Measurements from ENCODE around the gene IFT81. TPM values are rescaled to one million over a fixed set of nuclear protein-coding genes. Genes with fewer than 3 reads are reported as not detected.

The IFT81 gene
- total and polyA plus RNA-seq, 2 experiments from 2014 or later, result 17.5 to 22.3 TPM

DNA sequence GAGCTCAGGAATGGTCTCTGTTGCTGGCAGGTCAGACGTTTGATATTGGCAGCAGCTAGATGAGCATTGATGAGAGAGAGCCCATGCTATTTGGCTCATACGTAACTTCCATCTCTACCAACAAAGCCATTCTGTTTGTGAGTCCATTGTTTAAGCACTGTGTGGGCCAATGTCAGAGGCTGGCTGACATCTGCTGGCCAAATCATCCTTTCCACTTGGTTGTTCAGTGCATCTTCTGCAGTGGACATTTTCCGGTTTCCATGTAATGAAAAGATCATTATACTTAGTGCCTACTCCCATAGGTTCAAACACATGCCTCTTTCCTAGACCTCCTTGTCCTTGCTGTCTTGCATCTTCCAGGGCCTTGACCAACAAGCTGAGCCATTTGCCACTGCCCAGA is 59.2 kb downstream of the IFT81 start:
- Histone ChIP-seq H3K9me2 (ENCODE audit: insufficient read depth) (0 out of 2 replicates have a peak, but pooled peaks cover 4% of the 10 kb centered on the region), H3K36me3 (ENCODE audit: insufficient read depth) (peaks cover 5% of the 10 kb centered on the region; the same call in 1 of the 2 replicates), H3K4me3 (no peak overlapping the region), H3K27ac (ENCODE audit: low read depth) (no peak overlapping the region), H3K27me3 (ENCODE audit: insufficient read depth) (no peaks in the 10 kb centered on the region), H4K20me1 (replicated peaks; ENCODE audit: insufficient read depth) (no peaks in the 10 kb centered on the region), H3K4me1 (ENCODE audit: insufficient read depth) (no peaks in the 10 kb centered on the region), H3K4me2 (no peak overlapping the region), H2AFZ (no peak overlapping the region), H3F3A (replicated peaks; ENCODE audit: low read depth) (no peaks in the 10 kb centered on the region), H3K79me2 (replicated peaks; ENCODE audit: insufficient read depth) (no peaks in the 10 kb centered on the region)
- Mint-ChIP-seq H3K27me3 (ENCODE audit: insufficient read depth, low read depth, poor library complexity) (peaks cover 2% of the 10 kb centered on the region), H3K9me3 (peaks cover 18% of the 10 kb centered on the region), H3K36me3 (ENCODE audit: low read depth) (peaks cover 29% of the 10 kb centered on the region), H3K4me1 (no peaks in the 10 kb centered on the region), H3K4me3 (no peak overlapping the region), H3K27ac (no peak overlapping the region)
- TF ChIP-seq, protein P1, sequence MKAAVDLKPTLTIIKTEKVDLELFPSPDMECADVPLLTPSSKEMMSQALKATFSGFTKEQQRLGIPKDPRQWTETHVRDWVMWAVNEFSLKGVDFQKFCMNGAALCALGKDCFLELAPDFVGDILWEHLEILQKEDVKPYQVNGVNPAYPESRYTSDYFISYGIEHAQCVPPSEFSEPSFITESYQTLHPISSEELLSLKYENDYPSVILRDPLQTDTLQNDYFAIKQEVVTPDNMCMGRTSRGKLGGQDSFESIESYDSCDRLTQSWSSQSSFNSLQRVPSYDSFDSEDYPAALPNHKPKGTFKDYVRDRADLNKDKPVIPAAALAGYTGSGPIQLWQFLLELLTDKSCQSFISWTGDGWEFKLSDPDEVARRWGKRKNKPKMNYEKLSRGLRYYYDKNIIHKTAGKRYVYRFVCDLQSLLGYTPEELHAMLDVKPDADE (IDR thresholded peaks at IDR 0.05), result no peak
- TF ChIP-seq, protein P2, sequence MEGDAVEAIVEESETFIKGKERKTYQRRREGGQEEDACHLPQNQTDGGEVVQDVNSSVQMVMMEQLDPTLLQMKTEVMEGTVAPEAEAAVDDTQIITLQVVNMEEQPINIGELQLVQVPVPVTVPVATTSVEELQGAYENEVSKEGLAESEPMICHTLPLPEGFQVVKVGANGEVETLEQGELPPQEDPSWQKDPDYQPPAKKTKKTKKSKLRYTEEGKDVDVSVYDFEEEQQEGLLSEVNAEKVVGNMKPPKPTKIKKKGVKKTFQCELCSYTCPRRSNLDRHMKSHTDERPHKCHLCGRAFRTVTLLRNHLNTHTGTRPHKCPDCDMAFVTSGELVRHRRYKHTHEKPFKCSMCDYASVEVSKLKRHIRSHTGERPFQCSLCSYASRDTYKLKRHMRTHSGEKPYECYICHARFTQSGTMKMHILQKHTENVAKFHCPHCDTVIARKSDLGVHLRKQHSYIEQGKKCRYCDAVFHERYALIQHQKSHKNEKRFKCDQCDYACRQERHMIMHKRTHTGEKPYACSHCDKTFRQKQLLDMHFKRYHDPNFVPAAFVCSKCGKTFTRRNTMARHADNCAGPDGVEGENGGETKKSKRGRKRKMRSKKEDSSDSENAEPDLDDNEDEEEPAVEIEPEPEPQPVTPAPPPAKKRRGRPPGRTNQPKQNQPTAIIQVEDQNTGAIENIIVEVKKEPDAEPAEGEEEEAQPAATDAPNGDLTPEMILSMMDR (conservative IDR thresholded peaks at IDR 0.05; ENCODE audit: low read depth in 2 of 2), result 0 out of 4 replicates have a peak, but pooled peaks of 1 of the 2 experiments have one; percentile 19
- no peak for DNase-seq (ENCODE audit: low spot score)
- no peak for ATAC-seq

DNA sequence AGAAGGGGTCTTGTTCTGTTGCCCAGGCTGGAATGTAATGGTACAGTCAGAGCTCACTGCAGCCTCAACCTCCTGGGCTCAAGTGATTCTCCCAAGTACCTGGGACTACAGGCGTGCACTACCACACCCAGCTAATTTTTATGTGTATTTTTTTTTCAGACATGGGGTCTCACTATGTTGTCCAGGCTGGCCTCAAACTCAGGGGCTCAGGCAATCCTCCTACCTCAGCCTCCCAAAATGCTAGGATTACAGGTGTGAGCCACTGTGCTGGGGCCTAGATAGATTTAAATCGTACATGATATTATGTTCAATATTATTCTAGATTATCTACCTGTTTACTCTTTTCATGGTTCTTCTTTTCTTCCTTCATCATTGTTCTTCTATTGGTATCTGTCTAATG is 61.5 kb downstream of the IFT81 start:
- no peak overlapping the region for H3K4me3 Mint-ChIP-seq
- H3K9me3 Mint-ChIP-seq, result peaks cover 18% of the 10 kb centered on the region
- H4K20me1 ChIP-seq (replicated peaks; ENCODE audit: insufficient read depth), result no peaks in the 10 kb centered on the region; the same call in 1 of the 2 replicates
- H3K9me2 ChIP-seq (ENCODE audit: insufficient read depth), result no peaks in the 10 kb centered on the region
- no peaks in the 10 kb centered on the region for H3K27me3 Mint-ChIP-seq (ENCODE audit: insufficient read depth, low read depth, poor library complexity)
- no peaks in the 10 kb centered on the region for H3K79me2 ChIP-seq (replicated peaks; ENCODE audit: insufficient read depth)
- H2AFZ ChIP-seq, result no peak overlapping the region
- TF ChIP-seq, protein P2 (conservative IDR thresholded peaks at IDR 0.05; ENCODE audit: low read depth in 2 of 2), result no peak
- no peak for TF ChIP-seq STAT1 (IDR thresholded peaks at IDR 0.05; ENCODE audit: unreplicated experiment)
- H3K36me3 Mint-ChIP-seq (ENCODE audit: low read depth), result peaks cover 29% of the 10 kb centered on the region
- H3K4me3 ChIP-seq, result no peak overlapping the region
- H3K4me1 Mint-ChIP-seq, result no peaks in the 10 kb centered on the region
- no peak overlapping the region for H3K4me2 ChIP-seq
- DNase-seq (ENCODE audit: low spot score) (no peak), ATAC-seq (no peak)
- no peak overlapping the region for H3K27ac Mint-ChIP-seq
- H3F3A ChIP-seq (replicated peaks; ENCODE audit: low read depth), result no peaks in the 10 kb centered on the region
- peaks cover 5% of the 10 kb centered on the region; the same call in 1 of the 2 replicates for H3K36me3 ChIP-seq (ENCODE audit: insufficient read depth)
- H3K27me3 ChIP-seq (ENCODE audit: insufficient read depth), result no peaks in the 10 kb centered on the region
- no peaks in the 10 kb centered on the region for H3K4me1 ChIP-seq (ENCODE audit: insufficient read depth)
- H3K27ac ChIP-seq (ENCODE audit: low read depth), result no peak overlapping the region

DNA sequence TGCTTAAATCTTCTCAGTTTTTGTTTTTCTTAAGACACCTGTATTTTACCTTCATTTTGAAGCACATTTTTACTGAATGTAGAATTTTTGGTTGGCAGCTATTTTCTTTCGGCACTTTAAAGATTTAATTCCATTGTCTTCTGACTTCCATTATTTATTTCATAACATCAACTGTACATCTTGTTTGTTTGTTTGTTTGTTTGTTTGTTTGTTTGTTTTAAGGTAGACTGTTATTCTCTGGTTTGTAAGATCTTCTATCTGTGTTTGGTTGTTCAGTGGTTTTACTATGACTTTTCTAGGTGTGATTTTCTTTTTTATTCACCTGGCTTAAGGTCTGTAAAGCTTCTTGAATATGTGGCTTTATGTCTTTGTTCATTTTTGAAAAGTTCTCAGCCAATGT is 61.9 kb downstream of the IFT81 start:
- peaks cover 5% of the 10 kb centered on the region; the same call in 1 of the 2 replicates for H3K36me3 ChIP-seq (ENCODE audit: insufficient read depth)
- TF ChIP-seq EZH2 (IDR thresholded peaks at IDR 0.05; ENCODE audit: low read depth, unreplicated experiment), result no peak
- TF ChIP-seq POLR2AphosphoS5 (IDR thresholded peaks at IDR 0.05; ENCODE audit: low read depth), result no peak
- TF ChIP-seq CREB1 (CRISPR knock-in tag; IDR thresholded peaks at IDR 0.05; ENCODE audit: low read depth), result no peak
- TF ChIP-seq, protein P2 (conservative IDR thresholded peaks at IDR 0.05; ENCODE audit: low read depth in 2 of 2), result no peak
- no peak for TF ChIP-seq ZNF331 (CRISPR knock-in tag; IDR thresholded peaks at IDR 0.05; ENCODE audit: low read depth)
- no peak for TF ChIP-seq STAT1 (IDR thresholded peaks at IDR 0.05; ENCODE audit: unreplicated experiment)
- TF ChIP-seq NANOG (IDR thresholded peaks at IDR 0.05; ENCODE audit: borderline replicate concordance), result no peak

More for the DNA sequence above, 61.9 kb downstream of the IFT81 start:
- Histone ChIP-seq H3K27ac (ENCODE audit: low read depth) (no peak overlapping the region), H3F3A (replicated peaks; ENCODE audit: low read depth) (no peaks in the 10 kb centered on the region), H3K9me2 (ENCODE audit: insufficient read depth) (no peaks in the 10 kb centered on the region), H2AFZ (no peak overlapping the region), H3K4me1 (ENCODE audit: insufficient read depth) (no peaks in the 10 kb centered on the region), H3K4me2 (no peak overlapping the region), H3K27me3 (ENCODE audit: insufficient read depth) (no peaks in the 10 kb centered on the region), H3K4me3 (no peak overlapping the region), H3K79me2 (replicated peaks; ENCODE audit: insufficient read depth) (no peaks in the 10 kb centered on the region), H4K20me1 (replicated peaks; ENCODE audit: insufficient read depth) (no peaks in the 10 kb centered on the region; the same call in 1 of the 2 replicates)
- DNase-seq (ENCODE audit: low spot score) (no peak), ATAC-seq (no peak)
- H3K9me3 Mint-ChIP-seq, result peaks cover 18% of the 10 kb centered on the region
- H3K4me1 Mint-ChIP-seq, result no peaks in the 10 kb centered on the region
- H3K27me3 Mint-ChIP-seq (ENCODE audit: insufficient read depth, low read depth, poor library complexity), result no peaks in the 10 kb centered on the region
- no peak overlapping the region for H3K4me3 Mint-ChIP-seq
- peaks cover 29% of the 10 kb centered on the region for H3K36me3 Mint-ChIP-seq (ENCODE audit: low read depth)
- no peak overlapping the region for H3K27ac Mint-ChIP-seq

All from GM23338 (cell line).